Stomach smooth muscle (tissue), 2 donors: ENCODE measurements around the gene PGBD5.
A peak's percentile ranks its signal among the peaks of the same experiment; 100 is the strongest.
"Not testable (repeated sequence)": the region's sequence is repeated elsewhere in the genome, so short reads cannot be mapped to it uniquely, and the experiment has no call there.

Source experiments
- H3K27ac ChIP-seq: one replicate; pipeline ENCODE4 v1.7.0; 2013; ENCODE audit warnings: mild to moderate bottlenecking, low read length, inconsistent platforms
- H3K27me3 ChIP-seq, 2 donors: one replicate each; pipeline ENCODE4 v1.7.0; 2013; ENCODE audit warnings: low read length in 2 of 2; ENCODE audit not compliant: insufficient read depth in 2 of 2, control insufficient read depth in 1 of 2
- H3K36me3 ChIP-seq, 2 donors: one replicate each; pipeline ENCODE4 v1.7.0; 2013; ENCODE audit warnings: low read length in 2 of 2; ENCODE audit not compliant: control insufficient read depth in 2 of 2, insufficient read depth in 2 of 2
- H3K4me1 ChIP-seq: one replicate; pipeline ENCODE4 v1.7.0; 2013; ENCODE audit warnings: low read length; ENCODE audit not compliant: control insufficient read depth, insufficient read depth
- H3K4me3 ChIP-seq, 2 donors: one replicate each; pipeline ENCODE4 v1.7.0; 2013; ENCODE audit warnings: low read length in 2 of 2
- H3K9ac ChIP-seq, 2 donors: one replicate each; pipeline ENCODE4 v1.7.0; 2013; ENCODE audit warnings: low read length in 2 of 2, mild to moderate bottlenecking in 1 of 2
- H3K9me3 ChIP-seq, 2 donors: one replicate each; pipeline ENCODE4 v1.7.0; 2013; ENCODE audit warnings: low read length in 2 of 2; ENCODE audit not compliant: control insufficient read depth in 2 of 2
- donor health status: healthy.
- donor health status: Pancreatic carcinoma.

The PGBD5 gene

GRCh38 chr1:230425252-230426091 lies 660 bp downstream of the PGBD5 start:
- Histone ChIP-seq H3K4me1 (peaks cover 8% of the 10 kb centered on the region), H3K9ac (no peak overlapping the region), H3K27ac (no peak overlapping the region), H3K36me3 (no peaks in the 10 kb centered on the region), H3K27me3 (peaks cover 45% of the 10 kb centered on the region in 2 donors), H3K4me3 (peak overlapping the region in 1 of 2 donors; percentile 40), H3K9me3 (no peaks in the 10 kb centered on the region)

GRCh38 chr1:230424391-230425251 lies 1.5 kb downstream of the PGBD5 start:
- H3K27ac ChIP-seq: no peak overlapping the region
- peak overlapping the region in 1 of 2 donors; percentile 29 for H3K4me3 ChIP-seq
- H3K36me3 ChIP-seq: no peaks in the 10 kb centered on the region
- H3K9ac ChIP-seq: no peak overlapping the region
- H3K27me3 ChIP-seq: peaks cover 41 to 45% of the 10 kb centered on the region in 2 donors
- H3K9me3 ChIP-seq: no peaks in the 10 kb centered on the region
- H3K4me1 ChIP-seq: peaks cover 8% of the 10 kb centered on the region

- no peaks in the 10 kb centered on the region for H3K36me3 ChIP-seq
- no peak overlapping the region for H3K9ac ChIP-seq
- H3K27ac ChIP-seq: no peak overlapping the region
- no peak overlapping the region for H3K4me3 ChIP-seq
- no peaks in the 10 kb centered on the region for H3K9me3 ChIP-seq
- peaks cover 8% of the 10 kb centered on the region for H3K4me1 ChIP-seq
- peaks cover 41 to 49% of the 10 kb centered on the region in 2 donors for H3K27me3 ChIP-seq
Measured at GRCh38 chr1:230423951-230424350, 2.2 kb downstream of the PGBD5 start.

GRCh38 chr1:230423261-230423660 lies 2.9 kb downstream of the PGBD5 start:
- Histone ChIP-seq H3K4me1 (peaks cover 8% of the 10 kb centered on the region), H3K9me3 (no peaks in the 10 kb centered on the region), H3K36me3 (no peaks in the 10 kb centered on the region), H3K9ac (no peak overlapping the region), H3K27me3 (peaks cover 47 to 52% of the 10 kb centered on the region in 2 donors), H3K27ac (no peak overlapping the region), H3K4me3 (no peak overlapping the region)

GRCh38 chr1:230422221-230422981 lies 3.7 kb downstream of the PGBD5 start:
- peaks cover 52 to 56% of the 10 kb centered on the region in 2 donors for H3K27me3 ChIP-seq
- no peaks in the 10 kb centered on the region for H3K36me3 ChIP-seq
- no peak overlapping the region for H3K27ac ChIP-seq
- no peak overlapping the region for H3K4me3 ChIP-seq
- H3K4me1 ChIP-seq: peaks cover 8% of the 10 kb centered on the region
- no peaks in the 10 kb centered on the region for H3K9me3 ChIP-seq
- H3K9ac ChIP-seq: no peak overlapping the region

GRCh38 chr1:230421481-230421880 lies 4.7 kb downstream of the PGBD5 start:
- Histone ChIP-seq H3K27me3 (peaks cover 49 to 57% of the 10 kb centered on the region in 2 donors), H3K9me3 (no peaks in the 10 kb centered on the region), H3K9ac (no peak overlapping the region)

GRCh38 chr1:230420372-230420771 lies 5.8 kb downstream of the PGBD5 start:
- not testable (repeated sequence) for H3K4me1 ChIP-seq, H3K27ac ChIP-seq, H3K4me3 ChIP-seq, H3K9ac ChIP-seq, H3K36me3 ChIP-seq, H3K9me3 ChIP-seq
- peaks cover 49 to 54% of the 10 kb centered on the region in 2 donors for H3K27me3 ChIP-seq

More at GRCh38 chr1:230421481-230421880, 4.7 kb downstream of the PGBD5 start:
- peaks cover 8% of the 10 kb centered on the region for H3K4me1 ChIP-seq
- no peak overlapping the region for H3K4me3 ChIP-seq
- no peak overlapping the region for H3K27ac ChIP-seq
- no peaks in the 10 kb centered on the region for H3K36me3 ChIP-seq

GRCh38 chr1:230416430-230416829 lies 9.7 kb downstream of the PGBD5 start:
- Histone ChIP-seq H3K9me3 (no peaks in the 10 kb centered on the region), H3K27me3 (peaks cover 17 to 19% of the 10 kb centered on the region in 2 donors), H3K27ac (no peak overlapping the region), H3K36me3 (no peaks in the 10 kb centered on the region), H3K9ac (no peak overlapping the region), H3K4me1 (no peaks in the 10 kb centered on the region), H3K4me3 (no peak overlapping the region)

GRCh38 chr1:230415405-230416132 lies 10.6 kb downstream of the PGBD5 start:
- Histone ChIP-seq H3K4me3 (no peak overlapping the region), H3K9ac (no peak overlapping the region), H3K27ac (no peak overlapping the region), H3K36me3 (no peaks in the 10 kb centered on the region), H3K4me1 (no peaks in the 10 kb centered on the region), H3K9me3 (no peaks in the 10 kb centered on the region), H3K27me3 (peaks cover 11 to 18% of the 10 kb centered on the region in 2 donors)

GRCh38 chr1:230414694-230415093 lies 11.4 kb downstream of the PGBD5 start:
- Histone ChIP-seq H3K9ac (no peak overlapping the region), H3K4me1 (no peaks in the 10 kb centered on the region), H3K4me3 (no peak overlapping the region), H3K27me3 (peaks cover 11 to 18% of the 10 kb centered on the region in 2 donors), H3K27ac (no peak overlapping the region), H3K9me3 (no peaks in the 10 kb centered on the region), H3K36me3 (no peaks in the 10 kb centered on the region)
